ENCODE measurements around the gene PAX2. TPM values are rescaled to one million over a fixed set of nuclear protein-coding genes. Genes with fewer than 3 reads are reported as not detected.

The PAX2 gene
- total RNA-seq, 1 donor from 2014 or later = 17.4 TPM

DNA sequence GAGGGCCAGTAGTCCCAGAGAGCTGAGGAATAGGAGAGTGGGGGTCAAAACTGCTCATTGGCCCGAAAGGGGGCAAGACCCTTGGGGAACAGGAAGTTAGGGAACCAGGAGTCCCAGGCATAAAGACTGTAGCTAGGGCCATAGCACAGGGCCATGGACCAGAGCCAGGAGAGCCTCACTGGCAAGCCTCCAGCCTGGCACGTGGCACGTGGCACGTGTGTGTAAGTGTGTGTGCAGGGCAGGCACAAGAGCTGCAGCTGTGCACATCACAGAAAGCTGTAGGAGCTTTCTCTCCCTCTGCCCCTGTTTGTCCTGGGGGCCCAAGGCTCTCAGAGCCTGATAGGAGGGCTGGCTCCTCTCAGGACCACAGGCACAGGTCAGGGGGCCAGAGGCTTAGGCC lies 119.6 kb downstream of the PAX2 start:
- Mint-ChIP-seq H3K9me3 (ENCODE audit: unreplicated experiment) (no peaks in the 10 kb centered on the region), H3K36me3 (ENCODE audit: low read depth, unreplicated experiment) (no peaks in the 10 kb centered on the region), H3K27ac (ENCODE audit: unreplicated experiment) (no peak overlapping the region), H3K4me1 (ENCODE audit: unreplicated experiment) (peaks cover 21% of the 10 kb centered on the region), H3K27me3 (ENCODE audit: unreplicated experiment) (peaks cover 13% of the 10 kb centered on the region), H3K4me3 (ENCODE audit: unreplicated experiment) (no peak overlapping the region)
- no peak for DNase-seq (ENCODE audit: low spot score)
- TF ChIP-seq, protein P1, sequence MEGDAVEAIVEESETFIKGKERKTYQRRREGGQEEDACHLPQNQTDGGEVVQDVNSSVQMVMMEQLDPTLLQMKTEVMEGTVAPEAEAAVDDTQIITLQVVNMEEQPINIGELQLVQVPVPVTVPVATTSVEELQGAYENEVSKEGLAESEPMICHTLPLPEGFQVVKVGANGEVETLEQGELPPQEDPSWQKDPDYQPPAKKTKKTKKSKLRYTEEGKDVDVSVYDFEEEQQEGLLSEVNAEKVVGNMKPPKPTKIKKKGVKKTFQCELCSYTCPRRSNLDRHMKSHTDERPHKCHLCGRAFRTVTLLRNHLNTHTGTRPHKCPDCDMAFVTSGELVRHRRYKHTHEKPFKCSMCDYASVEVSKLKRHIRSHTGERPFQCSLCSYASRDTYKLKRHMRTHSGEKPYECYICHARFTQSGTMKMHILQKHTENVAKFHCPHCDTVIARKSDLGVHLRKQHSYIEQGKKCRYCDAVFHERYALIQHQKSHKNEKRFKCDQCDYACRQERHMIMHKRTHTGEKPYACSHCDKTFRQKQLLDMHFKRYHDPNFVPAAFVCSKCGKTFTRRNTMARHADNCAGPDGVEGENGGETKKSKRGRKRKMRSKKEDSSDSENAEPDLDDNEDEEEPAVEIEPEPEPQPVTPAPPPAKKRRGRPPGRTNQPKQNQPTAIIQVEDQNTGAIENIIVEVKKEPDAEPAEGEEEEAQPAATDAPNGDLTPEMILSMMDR (IDR thresholded peaks at IDR 0.05; ENCODE audit: unreplicated experiment) = no peak

DNA sequence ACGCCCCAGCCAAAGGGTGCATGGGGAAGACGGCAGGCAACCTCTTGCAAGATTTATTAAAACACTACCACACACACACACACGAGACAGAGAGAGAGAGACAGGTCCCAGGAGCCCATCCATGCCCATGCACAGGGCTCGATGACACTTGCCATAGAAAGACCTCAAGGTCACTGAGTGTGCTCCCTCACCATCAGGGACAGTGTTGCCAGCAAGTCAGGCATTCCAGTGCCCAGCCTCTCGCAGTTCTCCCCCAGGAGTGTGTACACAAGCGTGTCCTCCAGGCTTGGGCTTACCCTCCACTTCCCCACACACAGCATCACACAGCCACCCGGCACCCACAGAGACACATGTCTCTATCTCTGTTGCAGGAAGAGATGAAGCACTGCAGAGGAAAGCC lies 120.6 kb downstream of the PAX2 start:
- H3K27me3 Mint-ChIP-seq (ENCODE audit: unreplicated experiment) = peaks cover 15% of the 10 kb centered on the region

DNA sequence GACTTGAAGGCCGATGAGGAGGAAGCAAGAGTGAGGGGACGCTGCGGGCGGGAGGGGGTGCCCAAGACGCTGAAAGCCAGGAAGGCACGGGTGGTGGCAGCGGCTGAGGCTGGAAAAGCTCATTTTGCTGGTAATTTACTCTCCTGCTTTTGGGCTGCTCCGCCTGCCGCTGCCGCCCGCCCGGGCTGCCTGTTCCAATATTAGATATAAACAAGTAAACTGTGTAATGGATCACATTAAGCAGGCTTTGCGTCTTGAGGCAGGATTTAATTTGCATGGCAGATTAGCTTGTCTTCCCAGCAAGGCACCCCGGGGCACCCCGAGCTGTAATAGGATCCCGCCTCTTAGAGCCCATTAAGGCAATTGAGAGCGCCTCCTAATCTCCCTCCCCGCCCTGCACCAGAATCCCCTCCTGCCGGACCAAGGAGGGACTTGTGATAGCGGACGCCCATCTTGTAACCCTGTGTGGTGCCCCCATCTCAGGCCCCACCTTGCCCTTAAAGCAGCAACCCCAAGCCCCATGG lies 121.3 kb downstream of the PAX2 start:
- TF ChIP-seq, protein P1 (IDR thresholded peaks at IDR 0.05; ENCODE audit: unreplicated experiment) = no peak
- H3K27ac Mint-ChIP-seq (ENCODE audit: unreplicated experiment) = no peak overlapping the region
- peaks cover 21% of the 10 kb centered on the region for H3K4me1 Mint-ChIP-seq (ENCODE audit: unreplicated experiment)
- no peak overlapping the region for H3K4me3 Mint-ChIP-seq (ENCODE audit: unreplicated experiment)
- no peaks in the 10 kb centered on the region for H3K9me3 Mint-ChIP-seq (ENCODE audit: unreplicated experiment)
- peaks cover 15% of the 10 kb centered on the region for H3K27me3 Mint-ChIP-seq (ENCODE audit: unreplicated experiment)
- no peak for DNase-seq (ENCODE audit: low spot score)
- H3K36me3 Mint-ChIP-seq (ENCODE audit: low read depth, unreplicated experiment) = no peaks in the 10 kb centered on the region

More for the DNA sequence above, 120.6 kb downstream of the PAX2 start:
- no peak for DNase-seq (ENCODE audit: low spot score)
- H3K4me3 Mint-ChIP-seq (ENCODE audit: unreplicated experiment) = no peak overlapping the region
- H3K27ac Mint-ChIP-seq (ENCODE audit: unreplicated experiment) = no peak overlapping the region
- no peaks in the 10 kb centered on the region for H3K9me3 Mint-ChIP-seq (ENCODE audit: unreplicated experiment)
- H3K4me1 Mint-ChIP-seq (ENCODE audit: unreplicated experiment) = peaks cover 21% of the 10 kb centered on the region
- TF ChIP-seq, protein P1 (IDR thresholded peaks at IDR 0.05; ENCODE audit: unreplicated experiment) = no peak
- no peaks in the 10 kb centered on the region for H3K36me3 Mint-ChIP-seq (ENCODE audit: low read depth, unreplicated experiment)

DNA sequence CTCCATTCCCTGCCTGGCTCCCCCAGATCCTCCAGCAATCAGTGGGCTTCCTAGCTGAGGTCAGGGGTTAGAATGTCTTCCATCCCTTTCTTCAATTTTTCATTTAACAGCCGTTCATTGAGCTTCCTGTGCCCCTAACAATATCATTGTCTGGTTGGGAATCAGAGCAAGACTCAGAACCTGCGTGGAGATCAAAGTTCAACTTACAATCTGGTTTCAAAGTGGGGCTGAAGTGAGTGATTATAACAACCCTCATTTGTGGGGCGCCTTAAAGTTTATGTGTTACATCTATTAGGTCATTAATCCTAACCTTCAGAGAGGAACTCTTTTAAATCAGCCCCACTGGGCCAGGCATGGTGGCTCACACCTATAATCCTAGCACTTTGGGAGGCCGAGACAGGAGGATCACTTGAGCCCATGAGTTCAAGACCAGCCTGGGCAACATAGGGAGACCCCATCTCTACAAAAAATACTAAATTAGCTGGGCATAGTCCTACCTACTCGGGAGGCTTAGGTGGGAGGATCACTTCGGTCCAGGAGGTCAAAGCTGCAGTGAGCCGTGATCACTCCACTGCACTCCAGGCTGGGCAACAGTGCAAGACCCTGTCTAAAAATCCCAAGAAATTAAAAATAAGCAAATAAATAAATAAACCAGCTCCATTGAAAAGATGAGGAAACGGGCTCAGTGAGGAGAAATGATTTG lies 122.0 kb downstream of the PAX2 start:
- H3K27me3 Mint-ChIP-seq (ENCODE audit: unreplicated experiment) = peaks cover 15% of the 10 kb centered on the region
- no peaks in the 10 kb centered on the region for H3K36me3 Mint-ChIP-seq (ENCODE audit: low read depth, unreplicated experiment)

DNA sequence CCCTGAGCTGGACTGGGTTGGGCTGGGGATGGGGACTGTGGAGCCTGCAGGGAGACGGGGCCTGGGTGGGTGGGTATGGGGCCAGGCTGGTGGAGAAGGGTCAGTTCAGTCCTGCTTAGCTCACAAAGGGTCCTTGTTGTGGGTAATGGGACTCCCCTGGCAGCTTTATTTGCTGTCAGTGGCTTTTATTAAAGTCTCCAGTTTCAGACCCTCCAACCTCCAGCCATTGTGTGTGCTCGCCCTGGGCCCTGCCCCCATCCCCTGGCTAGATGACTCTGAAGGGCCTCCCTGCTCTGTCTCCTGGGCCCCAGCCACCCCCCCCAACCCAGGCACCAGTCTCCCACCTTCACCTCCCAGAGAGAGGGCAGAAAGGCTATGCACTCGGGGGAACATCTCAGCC lies 123.0 kb downstream of the PAX2 start:
- no peaks in the 10 kb centered on the region for H3K9me3 Mint-ChIP-seq (ENCODE audit: unreplicated experiment)
- peaks cover 20% of the 10 kb centered on the region for H3K4me1 Mint-ChIP-seq (ENCODE audit: unreplicated experiment)
- H3K4me3 Mint-ChIP-seq (ENCODE audit: unreplicated experiment) = no peak overlapping the region
- H3K36me3 Mint-ChIP-seq (ENCODE audit: low read depth, unreplicated experiment) = no peaks in the 10 kb centered on the region
- peaks cover 10% of the 10 kb centered on the region for H3K27me3 Mint-ChIP-seq (ENCODE audit: unreplicated experiment)
- TF ChIP-seq, protein P1 (IDR thresholded peaks at IDR 0.05; ENCODE audit: unreplicated experiment) = no peak
- DNase-seq (ENCODE audit: low spot score) = no peak
- H3K27ac Mint-ChIP-seq (ENCODE audit: unreplicated experiment) = no peak overlapping the region

More for the DNA sequence above, 122.0 kb downstream of the PAX2 start:
- Mint-ChIP-seq H3K27ac (ENCODE audit: unreplicated experiment) (no peak overlapping the region), H3K4me1 (ENCODE audit: unreplicated experiment) (peaks cover 17% of the 10 kb centered on the region), H3K9me3 (ENCODE audit: unreplicated experiment) (no peaks in the 10 kb centered on the region), H3K4me3 (ENCODE audit: unreplicated experiment) (no peak overlapping the region)
- TF ChIP-seq, protein P1 (IDR thresholded peaks at IDR 0.05; ENCODE audit: unreplicated experiment) = no peak
- no peak for DNase-seq (ENCODE audit: low spot score)
